ENCODE results near the gene PTPRE. TPM values are rescaled to one million over a fixed set of nuclear protein-coding genes. Genes with fewer than 3 reads are reported as not detected.

The PTPRE gene
- polyA plus RNA-seq, 1 donor from 2014 or later = 11.2 TPM

DNA sequence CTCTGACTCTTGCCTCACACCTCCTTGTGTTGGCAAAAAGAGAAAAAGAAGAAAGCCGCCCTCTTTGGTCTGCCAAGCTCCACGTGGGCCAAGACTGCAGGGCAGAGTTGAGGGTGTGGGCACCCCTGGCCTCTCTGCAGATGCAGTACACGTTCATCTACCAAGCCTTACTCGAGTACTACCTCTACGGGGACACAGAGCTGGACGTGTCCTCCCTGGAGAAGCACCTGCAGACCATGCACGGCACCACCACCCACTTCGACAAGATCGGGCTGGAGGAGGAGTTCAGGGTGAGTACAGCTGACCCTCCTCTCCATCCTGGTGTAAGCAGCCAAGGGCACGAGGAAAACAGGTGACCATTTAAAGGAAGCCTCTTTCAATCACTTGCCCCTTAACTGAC, 163.3 kb downstream of the PTPRE start:
- peaks cover 8 to 22% (median 19%) of the 10 kb centered on the region in 3 donors for H3K4me1 Mint-ChIP-seq
- no peak overlapping the region for H3K27ac Mint-ChIP-seq
- H3K4me3 Mint-ChIP-seq = no peak overlapping the region
- H3K36me3 Mint-ChIP-seq = peaks cover 5% of the 10 kb centered on the region
- no peaks in the 10 kb centered on the region for H3K27me3 Mint-ChIP-seq
- H3K9me3 Mint-ChIP-seq = no peaks in the 10 kb centered on the region

DNA sequence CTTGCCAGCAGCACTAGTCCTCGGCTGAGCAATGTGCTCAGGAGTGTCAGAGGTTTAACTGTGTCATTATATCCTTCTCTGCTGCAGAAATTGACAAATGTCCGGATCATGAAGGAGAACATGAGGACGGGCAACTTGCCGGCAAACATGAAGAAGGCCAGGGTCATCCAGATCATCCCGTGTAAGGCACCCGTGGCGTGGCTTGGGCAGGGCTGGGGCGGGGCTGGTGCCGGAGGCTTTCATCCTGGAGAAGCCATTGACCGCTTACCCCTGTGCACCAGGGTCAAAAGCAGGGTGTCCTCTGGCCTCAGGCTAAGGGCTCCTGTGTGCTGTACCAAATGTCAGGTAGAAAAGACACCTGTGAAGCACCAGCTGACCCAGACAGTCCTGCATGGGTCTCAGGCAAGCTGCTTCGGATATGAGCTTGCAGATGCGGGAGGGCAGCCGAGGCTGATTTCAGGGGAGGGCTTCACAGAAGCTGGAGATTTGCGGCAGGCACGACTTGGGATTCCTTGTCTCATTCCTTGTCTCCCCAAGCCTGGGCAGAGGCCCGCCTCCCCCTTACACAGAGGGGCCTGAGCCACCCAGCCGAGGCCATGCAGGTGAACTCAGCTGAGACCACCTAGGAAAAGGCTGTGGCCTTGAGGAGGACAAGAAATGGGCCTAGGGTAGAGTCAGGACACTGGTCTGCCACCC, 164.0 kb downstream of the PTPRE start:
- Mint-ChIP-seq H3K36me3 (peaks cover 5% of the 10 kb centered on the region), H3K27ac (no peak overlapping the region), H3K9me3 (no peaks in the 10 kb centered on the region)

DNA sequence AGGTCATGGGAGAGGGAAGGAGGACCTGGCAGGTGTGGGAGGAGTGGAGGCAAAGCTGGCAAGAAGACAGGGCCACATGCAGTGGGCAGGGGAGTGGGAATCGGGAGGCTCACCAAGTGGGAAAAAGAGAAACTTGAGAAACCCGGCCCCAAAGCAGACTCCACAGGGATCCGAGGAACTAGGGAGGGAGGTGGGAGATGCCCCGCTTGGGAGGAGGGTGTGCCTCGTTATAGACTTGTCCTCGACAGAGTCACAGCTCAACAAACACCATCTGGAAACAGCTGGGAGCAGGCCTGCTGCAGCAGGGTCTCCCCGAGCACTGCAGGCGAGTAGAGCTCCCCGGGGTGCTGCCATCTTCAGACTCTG, 164.5 kb downstream of the PTPRE start:
- Mint-ChIP-seq H3K36me3 (peaks cover 5% of the 10 kb centered on the region), H3K4me1 (peaks cover 5 to 12% (median 12%) of the 10 kb centered on the region in 3 donors), H3K27me3 (no peaks in the 10 kb centered on the region), H3K27ac (no peak overlapping the region), H3K4me3 (no peak overlapping the region), H3K9me3 (no peaks in the 10 kb centered on the region)

More for the DNA sequence above, 164.0 kb downstream of the PTPRE start:
- H3K4me1 Mint-ChIP-seq = peaks cover 5 to 15% (median 14%) of the 10 kb centered on the region in 3 donors
- no peak overlapping the region for H3K4me3 Mint-ChIP-seq
- no peaks in the 10 kb centered on the region for H3K27me3 Mint-ChIP-seq

DNA sequence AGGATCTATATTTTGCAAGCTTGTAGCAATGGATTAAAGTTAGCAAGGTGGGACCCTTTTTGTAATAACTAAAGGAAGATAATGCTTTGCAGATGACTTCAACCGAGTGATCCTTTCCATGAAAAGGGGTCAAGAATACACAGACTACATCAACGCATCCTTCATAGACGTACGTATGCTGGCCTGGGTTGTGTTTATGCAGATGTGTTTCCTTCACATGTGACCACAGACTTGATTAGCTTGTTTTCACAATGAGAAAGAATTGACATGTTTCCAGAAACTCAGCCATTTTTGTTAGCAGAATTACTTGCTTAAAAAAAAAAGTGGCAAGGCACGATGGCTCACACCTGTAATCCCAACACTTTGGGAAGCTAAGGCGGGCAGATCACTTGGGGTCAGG, 165.1 kb downstream of the PTPRE start:
- Mint-ChIP-seq H3K4me1 (peaks cover 5 to 9% (median 8%) of the 10 kb centered on the region in 3 donors), H3K27me3 (no peaks in the 10 kb centered on the region), H3K36me3 (peaks cover 5% of the 10 kb centered on the region), H3K4me3 (no peak overlapping the region), H3K27ac (no peak overlapping the region), H3K9me3 (no peaks in the 10 kb centered on the region)

DNA sequence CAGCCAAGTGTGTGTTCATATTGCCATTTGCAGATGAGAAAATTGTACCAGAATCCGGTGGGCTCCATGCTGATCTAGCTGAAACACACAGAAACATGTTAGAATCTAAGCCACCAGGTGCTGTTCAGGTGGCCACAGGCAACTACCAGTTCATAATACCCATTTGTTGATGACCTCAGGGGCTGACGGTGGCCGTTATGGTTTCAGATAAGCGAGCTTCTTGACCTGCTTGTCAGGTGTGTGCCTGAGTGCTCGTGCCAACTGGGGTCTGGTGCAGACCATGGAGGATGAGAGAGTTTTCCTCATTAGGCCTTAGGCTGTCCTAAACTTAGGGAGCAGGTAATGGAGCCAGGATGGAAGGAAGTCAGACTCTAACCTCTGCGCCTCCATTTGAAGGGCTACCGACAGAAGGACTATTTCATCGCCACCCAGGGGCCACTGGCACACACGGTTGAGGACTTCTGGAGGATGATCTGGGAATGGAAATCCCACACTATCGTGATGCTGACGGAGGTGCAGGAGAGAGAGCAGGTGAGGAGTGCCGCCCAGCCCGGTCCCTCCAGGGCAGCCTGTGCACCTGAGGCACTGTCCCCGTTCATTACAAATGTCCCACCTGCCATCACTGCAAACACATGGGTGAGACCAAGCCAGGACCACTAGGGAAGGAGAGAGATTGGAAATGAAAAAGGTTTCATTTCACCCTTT, 166.2 kb downstream of the PTPRE start:
- H3K4me1 Mint-ChIP-seq = peaks cover 4 to 7% (median 5%) of the 10 kb centered on the region in 3 donors
- H3K9me3 Mint-ChIP-seq = no peaks in the 10 kb centered on the region
- no peak overlapping the region for H3K27ac Mint-ChIP-seq
- H3K27me3 Mint-ChIP-seq = no peaks in the 10 kb centered on the region
- H3K4me3 Mint-ChIP-seq = no peak overlapping the region
- H3K36me3 Mint-ChIP-seq = peaks cover 5% of the 10 kb centered on the region

DNA sequence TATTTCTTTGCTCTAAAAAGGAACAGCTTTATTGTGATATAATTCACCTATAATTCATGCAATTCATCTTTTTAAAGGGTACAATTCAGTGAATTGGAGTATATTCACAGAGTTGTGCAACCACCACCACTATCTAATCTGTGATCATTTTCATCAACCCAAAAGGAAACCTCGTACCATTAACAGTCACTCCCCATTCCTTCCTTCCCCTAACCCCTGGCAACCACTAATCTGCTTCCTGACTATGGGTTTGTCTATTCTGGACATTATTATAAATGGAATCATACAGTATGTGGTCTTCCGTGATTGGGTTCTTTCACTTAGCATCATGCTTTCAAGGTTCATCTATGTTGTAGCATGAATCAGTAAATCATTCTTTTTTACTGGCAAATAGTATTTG, 167.0 kb downstream of the PTPRE start:
- peak overlapping the region in 1 of 3 donors; percentile 55 for H3K27ac Mint-ChIP-seq
- H3K4me3 Mint-ChIP-seq = no peak overlapping the region
- H3K27me3 Mint-ChIP-seq = no peaks in the 10 kb centered on the region
- H3K9me3 Mint-ChIP-seq = no peaks in the 10 kb centered on the region
- H3K36me3 Mint-ChIP-seq = peaks cover 5% of the 10 kb centered on the region
- H3K4me1 Mint-ChIP-seq = peaks cover 4 to 5% (median 4%) of the 10 kb centered on the region in 3 donors

DNA sequence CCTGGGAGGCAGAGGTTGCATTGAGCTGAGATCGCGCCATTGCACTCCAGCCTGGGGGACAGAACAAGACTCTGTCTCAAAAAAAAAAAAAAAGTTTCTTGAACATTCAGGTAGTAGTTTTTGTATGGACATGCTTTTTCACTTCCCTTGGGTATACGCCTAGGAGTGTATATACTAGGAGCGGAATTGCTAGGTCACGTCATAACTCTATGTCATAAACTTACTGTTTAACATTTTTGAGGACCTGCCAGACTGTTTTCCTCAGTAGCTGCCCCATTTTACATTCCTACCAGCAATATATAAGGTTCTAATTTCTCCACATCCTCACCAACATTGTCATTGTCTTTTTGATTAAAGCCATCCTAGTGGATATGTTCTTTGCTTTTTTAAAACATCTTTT, 167.7 kb downstream of the PTPRE start:
- no peaks in the 10 kb centered on the region for H3K27me3 Mint-ChIP-seq
- H3K4me1 Mint-ChIP-seq = peaks cover 0 to 1% (median 0%) of the 10 kb centered on the region in 3 donors
- no peaks in the 10 kb centered on the region for H3K9me3 Mint-ChIP-seq
- no peak overlapping the region for H3K4me3 Mint-ChIP-seq
- no peak overlapping the region for H3K27ac Mint-ChIP-seq
- H3K36me3 Mint-ChIP-seq = peaks cover 9% of the 10 kb centered on the region

DNA sequence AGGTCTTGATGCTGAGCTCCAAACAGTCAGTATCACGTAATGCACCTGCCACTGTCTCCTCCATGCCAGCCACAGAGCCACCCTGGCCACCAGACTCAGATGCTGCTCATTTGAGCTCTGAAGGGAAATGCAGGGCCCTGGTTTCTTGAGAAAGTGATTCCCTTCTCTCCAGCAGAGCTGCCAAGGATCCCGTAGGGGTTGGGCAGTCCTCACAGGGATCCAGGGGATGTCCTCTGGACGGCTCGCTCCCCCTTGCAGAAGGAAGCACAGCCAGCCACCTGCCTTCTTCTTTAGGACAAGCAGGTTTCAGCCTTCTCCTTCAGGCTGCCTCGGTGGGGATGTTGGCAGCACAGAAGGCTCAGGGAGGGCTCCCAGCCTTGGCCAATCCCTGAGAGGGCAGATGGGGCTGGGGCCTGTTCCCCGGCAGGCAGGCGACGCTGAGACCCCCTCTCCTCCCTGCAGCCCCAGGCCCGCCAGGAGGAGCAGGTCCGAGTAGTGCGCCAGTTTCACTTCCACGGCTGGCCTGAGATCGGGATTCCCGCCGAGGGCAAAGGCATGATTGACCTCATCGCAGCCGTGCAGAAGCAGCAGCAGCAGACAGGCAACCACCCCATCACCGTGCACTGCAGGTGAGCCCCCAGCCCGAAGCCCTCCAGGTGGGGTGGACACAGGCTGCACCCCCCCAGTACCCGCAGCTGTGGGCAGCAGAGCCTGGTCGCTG, 170.4 kb downstream of the PTPRE start:
- no peak overlapping the region for H3K27ac Mint-ChIP-seq
- no peak overlapping the region for H3K4me3 Mint-ChIP-seq
- H3K4me1 Mint-ChIP-seq = no peaks in the 10 kb centered on the region
- no peaks in the 10 kb centered on the region for H3K9me3 Mint-ChIP-seq
- peaks cover 11% of the 10 kb centered on the region for H3K36me3 Mint-ChIP-seq
- H3K27me3 Mint-ChIP-seq = no peaks in the 10 kb centered on the region

DNA sequence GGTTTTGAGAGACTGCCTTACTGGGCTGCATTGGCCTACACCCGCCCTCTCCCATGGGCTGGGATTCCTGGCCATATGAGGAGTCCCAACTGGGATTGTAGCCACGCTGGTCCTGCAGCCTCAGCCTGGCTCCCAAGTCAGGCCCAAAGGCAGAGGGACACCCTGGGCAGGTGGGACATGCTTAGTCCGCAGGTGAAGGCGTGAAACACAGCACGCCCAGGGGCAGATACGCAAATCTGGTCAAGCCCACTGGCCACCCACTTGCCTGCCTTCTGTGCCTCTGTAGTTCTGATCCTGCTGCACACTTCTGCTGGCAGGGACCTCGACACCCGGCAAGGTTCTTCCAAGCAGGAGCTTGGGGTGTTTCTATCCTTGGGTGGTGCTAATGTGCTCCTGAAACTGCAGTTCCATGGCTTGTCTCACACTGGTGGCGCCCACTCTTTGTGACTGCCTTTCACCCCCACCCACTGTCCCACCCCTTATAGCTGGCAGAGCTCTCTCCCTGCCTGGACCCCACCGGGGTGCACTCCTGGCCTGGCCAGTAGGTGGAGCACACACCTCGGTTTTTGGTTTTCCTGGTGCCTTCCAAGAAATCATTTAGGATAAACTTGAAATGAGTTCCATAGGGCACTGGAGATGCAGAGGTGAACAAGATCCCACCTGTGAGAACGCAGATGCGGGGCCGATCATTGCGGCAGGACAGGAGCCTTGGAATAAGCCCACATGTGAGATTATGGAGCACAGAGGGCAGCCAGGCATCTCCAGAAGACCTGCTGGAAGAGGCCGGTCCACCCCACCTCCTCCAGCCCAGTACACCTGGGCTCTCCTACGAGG, 171.4 kb downstream of the PTPRE start:
- no peaks in the 10 kb centered on the region for H3K9me3 Mint-ChIP-seq
- H3K4me3 Mint-ChIP-seq = no peak overlapping the region
- H3K36me3 Mint-ChIP-seq = peaks cover 11% of the 10 kb centered on the region
- no peaks in the 10 kb centered on the region for H3K4me1 Mint-ChIP-seq
- no peaks in the 10 kb centered on the region for H3K27me3 Mint-ChIP-seq
- no peak overlapping the region for H3K27ac Mint-ChIP-seq

DNA sequence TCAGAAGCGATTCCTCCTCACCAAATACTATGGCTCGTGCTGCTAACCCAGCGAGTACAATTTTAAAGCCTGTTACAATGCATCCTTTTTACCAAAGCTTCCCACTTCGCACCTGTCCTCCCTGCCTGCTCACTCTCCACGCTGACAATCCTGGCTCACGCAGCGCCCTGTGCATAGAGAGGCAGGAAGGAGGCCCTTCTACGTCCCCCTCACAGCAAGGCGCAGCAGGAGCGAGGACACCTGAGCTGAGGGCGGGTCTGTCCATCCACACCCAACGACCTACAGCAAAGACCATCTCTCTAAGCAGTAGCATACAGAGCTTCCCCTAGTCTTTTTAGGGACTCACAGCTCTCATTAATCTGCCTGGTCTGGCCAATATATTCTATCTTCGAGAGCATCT, 173.3 kb downstream of the PTPRE start:
- H3K4me1 Mint-ChIP-seq = no peaks in the 10 kb centered on the region

DNA sequence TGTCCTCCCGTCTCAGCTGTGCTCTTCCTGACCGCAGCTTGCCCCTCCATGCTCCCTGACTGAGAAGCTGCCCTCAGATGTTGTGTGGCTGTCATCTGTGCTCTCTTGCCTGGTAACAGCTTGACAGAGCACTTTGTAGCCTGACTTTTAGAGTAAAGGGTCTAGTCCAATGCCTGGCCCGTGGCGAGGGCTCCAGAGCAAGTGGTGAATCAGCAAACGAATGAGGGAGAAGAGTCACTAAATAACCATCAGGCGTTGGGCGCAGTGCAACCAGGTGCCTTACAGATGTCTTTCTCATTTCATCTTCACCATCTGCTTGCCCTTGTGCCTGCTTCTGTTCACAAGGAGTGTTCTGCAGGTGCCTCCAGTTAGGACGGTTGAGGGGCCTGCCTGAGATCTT, 173.7 kb downstream of the PTPRE start:
- no peak overlapping the region for H3K27ac Mint-ChIP-seq
- H3K9me3 Mint-ChIP-seq = no peaks in the 10 kb centered on the region
- H3K4me1 Mint-ChIP-seq = no peaks in the 10 kb centered on the region

More for the DNA sequence above, 173.3 kb downstream of the PTPRE start:
- no peak overlapping the region for H3K27ac Mint-ChIP-seq
- H3K27me3 Mint-ChIP-seq = no peaks in the 10 kb centered on the region
- H3K9me3 Mint-ChIP-seq = no peaks in the 10 kb centered on the region
- peaks cover 6% of the 10 kb centered on the region for H3K36me3 Mint-ChIP-seq
- H3K4me3 Mint-ChIP-seq = no peak overlapping the region

DNA sequence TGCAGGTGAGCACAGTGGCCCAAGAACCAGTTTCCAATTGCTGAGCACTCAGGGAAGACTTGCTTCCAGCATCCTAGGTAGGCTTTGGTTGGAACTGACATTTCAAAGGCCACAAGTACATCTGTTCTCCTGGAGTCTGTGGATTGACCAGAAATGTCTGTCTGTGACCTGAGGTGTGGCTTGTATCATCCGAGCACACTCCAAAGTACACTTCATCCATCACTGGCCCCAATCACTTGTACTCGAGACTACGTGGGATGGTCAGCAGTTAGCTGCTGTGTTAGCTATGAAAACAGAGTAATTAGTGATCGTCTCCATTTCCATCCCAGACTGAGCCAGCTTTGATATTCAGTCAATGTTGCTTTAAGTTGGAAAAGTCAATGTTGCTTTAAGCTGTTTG, 174.3 kb downstream of the PTPRE start:
- no peaks in the 10 kb centered on the region for H3K9me3 Mint-ChIP-seq

More for the DNA sequence above, 173.7 kb downstream of the PTPRE start:
- peaks cover 6% of the 10 kb centered on the region for H3K36me3 Mint-ChIP-seq
- no peak overlapping the region for H3K4me3 Mint-ChIP-seq
- H3K27me3 Mint-ChIP-seq = no peaks in the 10 kb centered on the region

DNA sequence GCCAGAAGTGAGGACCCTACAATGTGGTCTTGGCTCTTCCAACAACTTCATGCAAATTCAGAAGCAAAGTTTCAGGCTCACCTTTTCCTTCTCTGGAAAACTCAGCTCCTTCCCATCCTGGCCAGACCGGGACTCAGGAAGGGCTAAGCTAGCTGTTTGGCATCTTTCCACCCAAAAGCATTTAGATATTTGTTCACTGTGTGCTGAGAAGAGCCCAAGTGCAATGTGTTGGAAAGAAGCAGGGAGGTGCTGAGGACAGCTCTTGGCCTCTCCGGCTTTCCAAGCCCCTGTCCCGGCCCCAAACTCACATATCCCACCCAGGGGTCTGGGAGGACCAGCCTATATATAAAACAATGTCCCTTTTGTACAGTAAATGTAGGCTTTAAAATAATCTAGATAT, 174.8 kb downstream of the PTPRE start:
- Mint-ChIP-seq H3K27ac (no peak overlapping the region), H3K27me3 (no peaks in the 10 kb centered on the region), H3K36me3 (peaks cover 6% of the 10 kb centered on the region), H3K4me1 (no peaks in the 10 kb centered on the region), H3K9me3 (no peaks in the 10 kb centered on the region), H3K4me3 (no peak overlapping the region)

More for the DNA sequence above, 174.3 kb downstream of the PTPRE start:
- H3K27ac Mint-ChIP-seq = no peak overlapping the region
- H3K36me3 Mint-ChIP-seq = peaks cover 6% of the 10 kb centered on the region
- no peak overlapping the region for H3K4me3 Mint-ChIP-seq
- H3K4me1 Mint-ChIP-seq = no peaks in the 10 kb centered on the region
- no peaks in the 10 kb centered on the region for H3K27me3 Mint-ChIP-seq

DNA sequence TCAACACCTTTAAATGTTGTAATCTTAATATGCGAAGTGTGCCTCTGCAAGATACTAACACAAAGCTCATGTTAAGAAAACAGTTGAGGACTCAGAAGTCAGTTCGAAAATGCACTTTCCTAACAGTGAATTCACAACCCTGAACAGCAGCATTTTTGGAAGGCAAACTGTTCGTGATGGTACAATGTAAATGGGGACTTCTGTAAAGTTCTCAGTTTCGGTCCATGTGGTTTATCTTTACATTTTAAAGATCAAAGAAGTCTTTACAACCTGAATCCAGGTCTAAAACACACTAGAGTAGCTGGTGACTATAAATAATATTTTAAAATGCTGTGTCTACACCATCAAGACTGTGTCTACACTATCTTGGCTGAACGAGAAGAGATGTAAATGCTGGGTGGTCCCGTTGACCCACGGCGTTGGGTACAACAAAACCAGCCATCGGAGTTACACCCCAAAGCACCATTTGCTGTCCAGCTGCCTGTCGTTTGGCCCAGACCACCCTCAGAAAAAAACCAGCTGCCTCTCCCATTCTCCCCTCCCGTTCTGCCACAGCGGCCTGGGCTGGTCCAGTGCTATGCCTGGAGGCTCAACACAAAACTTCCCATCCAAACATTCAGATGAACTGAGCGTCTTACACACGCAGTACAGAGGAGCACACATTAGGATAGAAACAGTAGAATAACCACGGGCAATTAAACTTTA, 176.4 kb downstream of the PTPRE start:
- Mint-ChIP-seq H3K9me3 (no peaks in the 10 kb centered on the region), H3K4me3 (no peak overlapping the region), H3K27me3 (no peaks in the 10 kb centered on the region), H3K36me3 (peaks cover 6% of the 10 kb centered on the region), H3K4me1 (peaks cover 0 to 1% (median 0%) of the 10 kb centered on the region in 3 donors), H3K27ac (no peak overlapping the region)
